T-helper 9 cell (primary cell): ENCODE data around the gene MAPK11.

Experiments used
- DNase-seq: peaks from one replicate; pipeline ENCODE4 v3.0.0-alpha.2; 2020

Gene MAPK11

GRCh38 chr22:50307890-50308596 lies 37.9 kb upstream of the MAPK11 start:
- DNase-seq, result no peak

GRCh38 chr22:50306753-50307749 lies 36.9 kb upstream of the MAPK11 start, which contains the start of gene PLXNB2:
PLXNB2 (minus strand) TSS chr22:50307646; CDS start chr22:50290584, 17,062 bp downstream.
- no peak for DNase-seq

- DNase-seq, result no peak
Observed at GRCh38 chr22:50305923-50306566, 35.9 kb upstream of the MAPK11 start.

GRCh38 chr22:50305393-50305922 lies 35.3 kb upstream of the MAPK11 start:
- DNase-seq, result no peak

GRCh38 chr22:50304528-50305392 lies 34.6 kb upstream of the MAPK11 start:
- DNase-seq, result no peak

- no peak for DNase-seq
Observed at GRCh38 chr22:50303848-50304527, 33.8 kb upstream of the MAPK11 start.

- no peak for DNase-seq
Observed at GRCh38 chr22:50303515-50303847, 33.3 kb upstream of the MAPK11 start.

GRCh38 chr22:50302564-50302963 lies 32.4 kb upstream of the MAPK11 start:
- DNase-seq, result no peak

GRCh38 chr22:50302041-50302541 lies 31.9 kb upstream of the MAPK11 start:
- DNase-seq, result no peak

GRCh38 chr22:50301581-50301991 lies 31.4 kb upstream of the MAPK11 start:
- no peak for DNase-seq

- DNase-seq, result no peak
Observed at GRCh38 chr22:50300620-50301257, 30.6 kb upstream of the MAPK11 start.

- no peak for DNase-seq
Observed at GRCh38 chr22:50299785-50300619, 29.8 kb upstream of the MAPK11 start.

GRCh38 chr22:50298937-50299784 lies 29.0 kb upstream of the MAPK11 start:
- DNase-seq, result no peak

GRCh38 chr22:50298266-50298637 lies 28.1 kb upstream of the MAPK11 start:
- DNase-seq, result no peak

GRCh38 chr22:50297510-50298265 lies 27.5 kb upstream of the MAPK11 start:
- no peak for DNase-seq

GRCh38 chr22:50296658-50297490 lies 26.7 kb upstream of the MAPK11 start:
- DNase-seq, result no peak

- DNase-seq, result no peak
Observed at GRCh38 chr22:50294319-50294656, 24.1 kb upstream of the MAPK11 start.
